KMS-11 (cell line): ENCODE results near the gene HOXD9.

ENCODE experiments used
- H2AFZ ChIP-seq: fragments of 200-600 bp; sonication (generic); 2 replicates; pipeline ENCODE4 v1.6.1; 2016; ENCODE audit warnings: antibody characterized with exemption, mixed run types, low read depth
- H3K27ac ChIP-seq: fragments of 200-600 bp; sonication (generic); 2 replicates; pipeline ENCODE4 v1.6.1; 2016; ENCODE audit warnings: mild to moderate bottlenecking, mixed run types
- H3K27me3 ChIP-seq: fragments of 200-600 bp; sonication (generic); 2 replicates; pipeline ENCODE4 v1.6.1; 2017; ENCODE audit warnings: mild to moderate bottlenecking, low read depth, mixed run types, moderate library complexity; ENCODE audit not compliant: insufficient read depth
- H3K36me3 ChIP-seq: fragments of 200-600 bp; sonication (generic); 2 replicates; pipeline ENCODE4 v1.6.1; 2017; ENCODE audit warnings: mild to moderate bottlenecking, mixed run types; ENCODE audit not compliant: insufficient read depth
- H3K4me1 ChIP-seq: fragments of 200-600 bp; sonication (generic); 2 replicates; pipeline ENCODE4 v1.6.1; 2016; ENCODE audit warnings: mild to moderate bottlenecking, low read depth, mixed run types; ENCODE audit not compliant: poor library complexity, severe bottlenecking
- H3K4me2 ChIP-seq: fragments of 200-600 bp; sonication (generic); 2 replicates; pipeline ENCODE4 v1.7.0; 2016; ENCODE audit warnings: mild to moderate bottlenecking, mixed run types
- H3K4me3 ChIP-seq: fragments of 200-600 bp; sonication (generic); IDR thresholded peaks from 2 replicates; pipeline ENCODE4 v1.6.1; 2017; ENCODE audit warnings: low read depth, low read length, mixed read lengths; ENCODE audit not compliant: insufficient read depth
- H3K79me2 ChIP-seq: fragments of 200-600 bp; sonication (generic); 2 replicates; pipeline ENCODE4 v1.6.1; 2016; ENCODE audit warnings: low read depth, mixed run types; ENCODE audit not compliant: insufficient read depth
- H3K9ac ChIP-seq: fragments of 200-600 bp; sonication (generic); 2 replicates; pipeline ENCODE4 v1.6.1; 2016; ENCODE audit warnings: mild to moderate bottlenecking, mixed run types
- H4K20me1 ChIP-seq: fragments of 200-600 bp; sonication (generic); 2 replicates; pipeline ENCODE4 v1.6.1; 2016; ENCODE audit warnings: mild to moderate bottlenecking, mixed run types; ENCODE audit not compliant: insufficient read depth
- CTCF ChIP-seq: fragments of 200-600 bp; sonication (generic); conservative IDR thresholded peaks from 2 replicates; pipeline ENCODE4 v1.6.1; 2017; ENCODE audit warnings: low read depth, mild to moderate bottlenecking, antibody characterized with exemption, low read length, moderate library complexity, mixed read lengths

HOXD9 gene

GRCh38 chr2:176167398-176167797 is 44.9 kb downstream of the HOXD9 start:
- no peak overlapping the region for H3K4me2 ChIP-seq
- no peak overlapping the region for H3K27ac ChIP-seq
- H3K79me2 ChIP-seq: no peaks in the 10 kb centered on the region
- H3K4me1 ChIP-seq: no peaks in the 10 kb centered on the region
- no peak overlapping the region for H3K9ac ChIP-seq
- H3K27me3 ChIP-seq: no peaks in the 10 kb centered on the region
- TF ChIP-seq CTCF: no peak
- H2AFZ ChIP-seq: no peak overlapping the region
- H4K20me1 ChIP-seq: no peaks in the 10 kb centered on the region
- H3K36me3 ChIP-seq: no peaks in the 10 kb centered on the region
- no peak overlapping the region for H3K4me3 ChIP-seq

- Histone ChIP-seq H4K20me1 (no peaks in the 10 kb centered on the region), H3K27me3 (no peaks in the 10 kb centered on the region), H3K79me2 (no peaks in the 10 kb centered on the region), H3K36me3 (no peaks in the 10 kb centered on the region), H3K27ac (no peak overlapping the region), H2AFZ (no peak overlapping the region), H3K4me2 (no peak overlapping the region), H3K4me1 (no peaks in the 10 kb centered on the region), H3K9ac (no peak overlapping the region), H3K4me3 (no peak overlapping the region)
- TF ChIP-seq CTCF: no peak
These were observed 46.7 kb downstream of the HOXD9 start for GRCh38 chr2:176169181-176169580.

GRCh38 chr2:176169711-176170110 is 47.2 kb downstream of the HOXD9 start:
- Histone ChIP-seq H3K36me3 (no peaks in the 10 kb centered on the region), H3K27me3 (no peaks in the 10 kb centered on the region), H3K79me2 (no peaks in the 10 kb centered on the region), H4K20me1 (no peaks in the 10 kb centered on the region), H3K4me3 (no peak overlapping the region), H3K9ac (no peak overlapping the region), H3K4me2 (no peak overlapping the region), H3K4me1 (no peaks in the 10 kb centered on the region), H3K27ac (no peak overlapping the region), H2AFZ (no peak overlapping the region)
- no peak for TF ChIP-seq CTCF

GRCh38 chr2:176170602-176171305 is 48.2 kb downstream of the HOXD9 start:
- no peaks in the 10 kb centered on the region for H3K79me2 ChIP-seq
- H3K27ac ChIP-seq: no peak overlapping the region
- H3K4me2 ChIP-seq: no peak overlapping the region
- no peak overlapping the region for H3K9ac ChIP-seq
- no peaks in the 10 kb centered on the region for H4K20me1 ChIP-seq
- no peaks in the 10 kb centered on the region for H3K27me3 ChIP-seq
- H3K36me3 ChIP-seq: no peaks in the 10 kb centered on the region
- no peak for TF ChIP-seq CTCF
- no peaks in the 10 kb centered on the region for H3K4me1 ChIP-seq
- H3K4me3 ChIP-seq: no peak overlapping the region
- H2AFZ ChIP-seq: no peak overlapping the region
